H1 (cell line): ENCODE measurements around the gene TRHDE. TPM values are rescaled to one million over a fixed set of nuclear protein-coding genes. Genes with fewer than 3 reads are reported as not detected.
A peak's percentile ranks its signal among the peaks of the same experiment; 100 is the strongest.

Source experiments
- KDM4A ChIP-seq: IDR thresholded peaks from one replicate; pipeline ENCODE4 v1.7.1; 2012; ENCODE audit warnings: low read depth, mild to moderate bottlenecking, moderate library complexity, low read length, inconsistent platforms; ENCODE audit not compliant: severe bottlenecking
- polyA plus RNA-seq, 7 experiments: library from polyadenylated mRNA; depleted of rRNA in 3 of 7; stranded (reverse) in 5 of 7; unstranded in 2 of 7; fragments of >200 nt in 5 of 7; fragments of 200-250 nt in 2 of 7; gene quantifications; 1 replicate in 5 of 7; 2 replicates in 1 of 7; 4 replicates in 1 of 7; pipeline versions ENCODE4 v1.2.1 to v1.2.3, GENCODE V29; 2011 to 2013; ENCODE audit warnings: missing spikeins in 2 of 7, mixed read lengths in 2 of 7
- total RNA-seq: library from RNA; stranded (reverse); fragmentation: NEBNext Ultra II Directional; extraction: Animal tissue kit (Norgen Biotek cat#: 25700); gene quantifications from 2 replicates; pipeline ENCODE4 v1.2.1, GENCODE V29; 2021
- TF ChIP-seq, protein P1 (sequence below), 3 experiments: IDR thresholded peaks; 1 replicate in 2 of 3; 2 replicates in 1 of 3; pipeline versions ENCODE4 v1.5.1 to v1.6.1; 2011; ENCODE audit warnings: low read length in 3 of 3, mild to moderate bottlenecking in 3 of 3, inconsistent platforms in 2 of 3, low read depth in 1 of 3, moderate library complexity in 1 of 3; ENCODE audit not compliant: insufficient read depth in 1 of 3; ENCODE audit errors: control extremely low read depth in 1 of 3

TRHDE gene
- total and polyA plus RNA-seq, 2 of the 8 experiments (the other 6 are each of a cell fraction or from before 2014, with no cell fraction given): 1.3 to 5.0 TPM

DNA sequence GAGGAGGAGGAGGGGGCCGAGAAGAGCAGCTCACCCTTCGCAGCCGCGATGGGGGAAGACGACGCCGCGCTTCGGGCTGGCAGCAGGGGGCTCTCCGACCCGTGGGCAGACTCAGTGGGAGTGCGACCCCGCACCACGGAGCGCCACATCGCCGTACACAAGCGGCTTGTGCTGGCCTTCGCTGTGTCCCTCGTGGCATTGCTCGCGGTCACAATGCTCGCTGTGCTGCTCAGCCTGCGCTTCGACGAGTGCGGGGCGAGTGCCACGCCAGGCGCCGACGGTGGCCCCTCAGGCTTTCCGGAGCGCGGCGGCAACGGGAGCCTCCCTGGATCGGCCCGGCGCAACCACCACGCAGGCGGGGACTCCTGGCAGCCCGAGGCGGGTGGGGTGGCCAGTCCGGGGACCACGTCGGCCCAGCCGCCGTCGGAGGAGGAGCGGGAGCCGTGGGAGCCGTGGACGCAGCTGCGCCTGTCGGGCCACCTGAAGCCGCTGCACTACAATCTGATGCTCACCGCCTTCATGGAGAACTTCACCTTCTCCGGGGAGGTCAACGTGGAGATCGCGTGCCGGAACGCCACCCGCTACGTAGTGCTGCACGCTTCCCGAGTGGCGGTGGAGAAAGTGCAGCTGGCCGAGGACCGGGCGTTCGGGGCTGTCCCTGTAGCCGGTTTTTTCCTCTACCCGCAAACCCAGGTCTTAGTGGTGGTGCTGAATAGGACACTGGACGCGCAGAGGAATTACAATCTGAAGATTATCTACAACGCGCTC, 745 bp downstream of the TRHDE start (continued):
- peak; percentile 97 for TF ChIP-seq KDM4A
- TF ChIP-seq, protein P1, sequence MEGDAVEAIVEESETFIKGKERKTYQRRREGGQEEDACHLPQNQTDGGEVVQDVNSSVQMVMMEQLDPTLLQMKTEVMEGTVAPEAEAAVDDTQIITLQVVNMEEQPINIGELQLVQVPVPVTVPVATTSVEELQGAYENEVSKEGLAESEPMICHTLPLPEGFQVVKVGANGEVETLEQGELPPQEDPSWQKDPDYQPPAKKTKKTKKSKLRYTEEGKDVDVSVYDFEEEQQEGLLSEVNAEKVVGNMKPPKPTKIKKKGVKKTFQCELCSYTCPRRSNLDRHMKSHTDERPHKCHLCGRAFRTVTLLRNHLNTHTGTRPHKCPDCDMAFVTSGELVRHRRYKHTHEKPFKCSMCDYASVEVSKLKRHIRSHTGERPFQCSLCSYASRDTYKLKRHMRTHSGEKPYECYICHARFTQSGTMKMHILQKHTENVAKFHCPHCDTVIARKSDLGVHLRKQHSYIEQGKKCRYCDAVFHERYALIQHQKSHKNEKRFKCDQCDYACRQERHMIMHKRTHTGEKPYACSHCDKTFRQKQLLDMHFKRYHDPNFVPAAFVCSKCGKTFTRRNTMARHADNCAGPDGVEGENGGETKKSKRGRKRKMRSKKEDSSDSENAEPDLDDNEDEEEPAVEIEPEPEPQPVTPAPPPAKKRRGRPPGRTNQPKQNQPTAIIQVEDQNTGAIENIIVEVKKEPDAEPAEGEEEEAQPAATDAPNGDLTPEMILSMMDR (IDR thresholded peaks at IDR 0.05; ENCODE audit: control extremely low read depth in 1 of 3, insufficient read depth in 1 of 3, low read depth in 1 of 3, low read length in 3 of 3): peak in 1 of 3 experiments; percentile 2; a peak in 1 of 4 replicates
- TF ChIP-seq, all 59 proteins: peak for 8
